HepG2 (cell line): ENCODE results near the gene MRPS2. TPM values are rescaled to one million over a fixed set of nuclear protein-coding genes. Genes with fewer than 3 reads are reported as not detected.
A peak's percentile ranks its signal among the peaks of the same experiment; 100 is the strongest.

ENCODE experiments used
- ARID2 ChIP-seq: sonication (generic); formaldehyde crosslinking; IDR thresholded peaks from 2 replicates; pipeline ENCODE4 v1.8.1; 2022; ENCODE audit warnings: mild to moderate bottlenecking, missing genetic modification reagents, borderline replicate concordance
- FOXM1 ChIP-seq: sonication (generic); formaldehyde crosslinking; IDR thresholded peaks from 2 replicates; pipeline ENCODE4 v1.5.0; 2020; ENCODE audit warnings: missing genetic modification reagents
- RARA ChIP-seq: IDR thresholded peaks from 2 replicates; pipeline ENCODE4 v1.6.1; 2016; ENCODE audit warnings: missing genetic modification reagents, missing compliant biosample characterization
- SMAD3 ChIP-seq: sonication (generic); formaldehyde crosslinking; IDR thresholded peaks from 2 replicates; pipeline ENCODE4 v1.4.0; 2020; ENCODE audit warnings: missing genetic modification reagents
- ZNF274 ChIP-seq: sonication (generic); formaldehyde crosslinking; IDR thresholded peaks from 2 replicates; pipeline ENCODE4 v1.5.1; 2020; ENCODE audit warnings: mild to moderate bottlenecking, missing genetic modification reagents
- ZNF564 ChIP-seq: sonication (generic); formaldehyde crosslinking; IDR thresholded peaks from 2 replicates; pipeline ENCODE4 v1.8.1; 2023; ENCODE audit warnings: mild to moderate bottlenecking, missing genetic modification reagents
- ZNF598 ChIP-seq: sonication (generic); formaldehyde crosslinking; IDR thresholded peaks from 2 replicates; pipeline ENCODE4 v1.5.1; 2020; ENCODE audit warnings: mild to moderate bottlenecking, missing genetic modification reagents, borderline replicate concordance
- ZNF605 ChIP-seq: sonication (generic); formaldehyde crosslinking; IDR thresholded peaks from 2 replicates; pipeline ENCODE4 v1.8.0; 2022; ENCODE audit warnings: mild to moderate bottlenecking, missing genetic modification reagents
- polyA plus RNA-seq, 8 experiments: library from polyadenylated mRNA; depleted of rRNA in 3 of 8; stranded (reverse) in 7 of 8; unstranded in 1 of 8; fragments of >200 nt; fragmentation: Illumina TruSeq in 4 of 8; extraction: Trizol in 4 of 8; gene quantifications; 2 replicates each; pipeline versions ENCODE4 v1.2.1 to v1.2.3, GENCODE V29; 2011 to 2016; ENCODE audit warnings: low read depth in 4 of 8, missing spikeins in 1 of 8, mixed read lengths in 1 of 8; ENCODE audit not compliant: insufficient read depth in 1 of 8
- total RNA-seq, 5 experiments: library from RNA; depleted of rRNA; stranded (reverse); fragments of >200 nt; fragmentation: Illumina TruSeq; extraction: Trizol; gene quantifications; 2 replicates each; pipeline ENCODE4 v1.2.3, GENCODE V29; 2016; ENCODE audit warnings: low read depth in 1 of 5
- TF ChIP-seq, protein P1 (sequence below): sonication (generic); formaldehyde crosslinking; IDR thresholded peaks from 2 replicates; pipeline ENCODE4 v1.5.0; 2020; ENCODE audit warnings: missing genetic modification reagents, mild to moderate bottlenecking, borderline replicate concordance
- TF ChIP-seq, protein P2 (sequence below): sonication (generic); formaldehyde crosslinking; IDR thresholded peaks from 2 replicates; pipeline ENCODE4 v1.5.0; 2020; ENCODE audit warnings: mild to moderate bottlenecking, missing genetic modification reagents, borderline replicate concordance
- TF ChIP-seq, protein P3 (sequence below): sonication (generic); formaldehyde crosslinking; IDR thresholded peaks from 2 replicates; pipeline ENCODE4 v1.4.0; 2020; ENCODE audit warnings: missing genetic modification reagents, borderline replicate concordance

Gene MRPS2
- total and polyA plus RNA-seq, 2 of the 13 experiments (the other 11 are each of a cell fraction or from before 2014, with no cell fraction given) = 44.4 to 86.7 TPM

DNA sequence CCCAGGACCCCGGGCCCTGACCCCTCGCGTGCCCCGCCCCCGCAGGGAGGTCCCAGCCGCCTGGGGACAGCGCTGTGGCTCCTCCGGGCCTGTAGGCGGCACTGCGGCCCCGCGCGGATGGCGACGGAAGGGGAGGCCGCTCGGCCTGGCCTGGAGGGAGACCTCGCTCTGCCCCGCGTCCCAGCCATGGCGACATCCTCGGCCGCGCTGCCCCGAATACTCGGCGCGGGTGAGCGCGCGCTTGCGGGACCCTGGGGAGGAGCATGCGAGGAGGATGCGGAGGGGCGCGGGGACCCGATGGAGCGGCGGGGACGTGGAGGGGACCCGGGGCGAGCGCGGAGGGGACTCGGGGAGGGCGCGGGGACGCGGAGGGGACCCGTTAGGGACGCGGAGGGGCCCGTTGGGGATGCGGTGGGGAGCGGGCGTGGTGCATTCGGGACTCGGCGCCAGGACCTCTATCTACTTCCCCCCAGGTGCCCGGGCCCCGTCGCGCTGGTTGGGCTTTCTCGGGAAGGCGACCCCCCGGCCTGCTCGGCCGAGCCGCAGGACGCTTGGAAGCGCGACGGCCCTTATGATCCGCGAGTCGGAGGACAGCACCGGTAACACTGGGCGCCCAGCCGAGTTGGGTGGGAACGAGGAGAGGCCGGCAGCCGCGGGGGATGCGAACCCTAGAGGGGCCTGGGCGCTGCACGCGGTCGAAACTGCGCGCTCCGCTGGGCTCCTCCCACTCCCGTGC lies at the start of gene MRPS2 (continued):
- TF ChIP-seq ZNF598 (CRISPR knock-in tag) (no peak), RARA (CRISPR knock-in tag) (peak; percentile 64), ARID2 (peak; percentile 82; the same call in 1 of the 2 replicates), ZNF564 (CRISPR knock-in tag) (peak; percentile 65; the same call in 1 of the 2 replicates), SMAD3 (CRISPR knock-in tag) (0 out of 2 replicates have a peak, but pooled peaks have one; percentile 46), ZNF605 (CRISPR knock-in tag) (no peak; the same call in 1 of the 2 replicates), ZNF274 (CRISPR knock-in tag) (peak; percentile 68), FOXM1 (CRISPR knock-in tag) (0 out of 2 replicates have a peak, but pooled peaks have one; percentile 5)
- TF ChIP-seq, protein P1, sequence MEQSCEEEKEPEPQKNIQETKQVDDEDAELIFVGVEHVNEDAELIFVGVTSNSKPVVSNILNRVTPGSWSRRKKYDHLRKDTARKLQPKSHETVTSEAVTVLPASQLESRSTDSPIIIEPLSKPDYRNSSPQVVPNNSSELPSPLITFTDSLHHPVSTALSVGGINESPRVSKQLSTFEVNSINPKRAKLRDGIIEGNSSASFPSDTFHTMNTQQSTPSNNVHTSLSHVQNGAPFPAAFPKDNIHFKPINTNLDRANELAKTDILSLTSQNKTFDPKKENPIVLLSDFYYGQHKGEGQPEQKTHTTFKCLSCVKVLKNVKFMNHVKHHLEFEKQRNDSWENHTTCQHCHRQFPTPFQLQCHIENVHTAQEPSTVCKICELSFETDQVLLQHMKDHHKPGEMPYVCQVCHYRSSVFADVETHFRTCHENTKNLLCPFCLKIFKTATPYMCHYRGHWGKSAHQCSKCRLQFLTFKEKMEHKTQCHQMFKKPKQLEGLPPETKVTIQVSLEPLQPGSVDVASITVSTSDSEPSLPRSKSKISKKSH (CRISPR knock-in tag) = peak; percentile 84
- TF ChIP-seq, protein P2, sequence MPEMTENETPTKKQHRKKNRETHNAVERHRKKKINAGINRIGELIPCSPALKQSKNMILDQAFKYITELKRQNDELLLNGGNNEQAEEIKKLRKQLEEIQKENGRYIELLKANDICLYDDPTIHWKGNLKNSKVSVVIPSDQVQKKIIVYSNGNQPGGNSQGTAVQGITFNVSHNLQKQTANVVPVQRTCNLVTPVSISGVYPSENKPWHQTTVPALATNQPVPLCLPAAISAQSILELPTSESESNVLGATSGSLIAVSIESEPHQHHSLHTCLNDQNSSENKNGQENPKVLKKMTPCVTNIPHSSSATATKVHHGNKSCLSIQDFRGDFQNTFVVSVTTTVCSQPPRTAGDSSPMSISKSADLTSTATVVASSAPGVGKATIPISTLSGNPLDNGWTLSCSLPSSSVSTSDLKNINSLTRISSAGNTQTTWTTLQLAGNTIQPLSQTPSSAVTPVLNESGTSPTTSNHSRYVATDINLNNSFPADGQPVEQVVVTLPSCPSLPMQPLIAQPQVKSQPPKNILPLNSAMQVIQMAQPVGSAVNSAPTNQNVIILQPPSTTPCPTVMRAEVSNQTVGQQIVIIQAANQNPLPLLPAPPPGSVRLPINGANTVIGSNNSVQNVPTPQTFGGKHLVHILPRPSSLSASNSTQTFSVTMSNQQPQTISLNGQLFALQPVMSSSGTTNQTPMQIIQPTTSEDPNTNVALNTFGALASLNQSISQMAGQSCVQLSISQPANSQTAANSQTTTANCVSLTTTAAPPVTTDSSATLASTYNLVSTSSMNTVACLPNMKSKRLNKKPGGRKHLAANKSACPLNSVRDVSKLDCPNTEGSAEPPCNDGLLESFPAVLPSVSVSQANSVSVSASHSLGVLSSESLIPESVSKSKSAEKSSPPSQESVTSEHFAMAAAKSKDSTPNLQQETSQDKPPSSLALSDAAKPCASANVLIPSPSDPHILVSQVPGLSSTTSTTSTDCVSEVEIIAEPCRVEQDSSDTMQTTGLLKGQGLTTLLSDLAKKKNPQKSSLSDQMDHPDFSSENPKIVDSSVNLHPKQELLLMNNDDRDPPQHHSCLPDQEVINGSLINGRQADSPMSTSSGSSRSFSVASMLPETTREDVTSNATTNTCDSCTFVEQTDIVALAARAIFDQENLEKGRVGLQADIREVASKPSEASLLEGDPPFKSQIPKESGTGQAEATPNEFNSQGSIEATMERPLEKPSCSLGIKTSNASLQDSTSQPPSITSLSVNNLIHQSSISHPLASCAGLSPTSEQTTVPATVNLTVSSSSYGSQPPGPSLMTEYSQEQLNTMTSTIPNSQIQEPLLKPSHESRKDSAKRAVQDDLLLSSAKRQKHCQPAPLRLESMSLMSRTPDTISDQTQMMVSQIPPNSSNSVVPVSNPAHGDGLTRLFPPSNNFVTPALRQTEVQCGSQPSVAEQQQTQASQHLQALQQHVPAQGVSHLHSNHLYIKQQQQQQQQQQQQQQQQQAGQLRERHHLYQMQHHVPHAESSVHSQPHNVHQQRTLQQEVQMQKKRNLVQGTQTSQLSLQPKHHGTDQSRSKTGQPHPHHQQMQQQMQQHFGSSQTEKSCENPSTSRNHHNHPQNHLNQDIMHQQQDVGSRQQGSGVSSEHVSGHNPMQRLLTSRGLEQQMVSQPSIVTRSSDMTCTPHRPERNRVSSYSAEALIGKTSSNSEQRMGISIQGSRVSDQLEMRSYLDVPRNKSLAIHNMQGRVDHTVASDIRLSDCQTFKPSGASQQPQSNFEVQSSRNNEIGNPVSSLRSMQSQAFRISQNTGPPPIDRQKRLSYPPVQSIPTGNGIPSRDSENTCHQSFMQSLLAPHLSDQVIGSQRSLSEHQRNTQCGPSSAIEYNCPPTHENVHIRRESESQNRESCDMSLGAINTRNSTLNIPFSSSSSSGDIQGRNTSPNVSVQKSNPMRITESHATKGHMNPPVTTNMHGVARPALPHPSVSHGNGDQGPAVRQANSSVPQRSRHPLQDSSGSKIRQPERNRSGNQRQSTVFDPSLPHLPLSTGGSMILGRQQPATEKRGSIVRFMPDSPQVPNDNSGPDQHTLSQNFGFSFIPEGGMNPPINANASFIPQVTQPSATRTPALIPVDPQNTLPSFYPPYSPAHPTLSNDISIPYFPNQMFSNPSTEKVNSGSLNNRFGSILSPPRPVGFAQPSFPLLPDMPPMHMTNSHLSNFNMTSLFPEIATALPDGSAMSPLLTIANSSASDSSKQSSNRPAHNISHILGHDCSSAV (CRISPR knock-in tag) = no peak
- TF ChIP-seq, protein P3, sequence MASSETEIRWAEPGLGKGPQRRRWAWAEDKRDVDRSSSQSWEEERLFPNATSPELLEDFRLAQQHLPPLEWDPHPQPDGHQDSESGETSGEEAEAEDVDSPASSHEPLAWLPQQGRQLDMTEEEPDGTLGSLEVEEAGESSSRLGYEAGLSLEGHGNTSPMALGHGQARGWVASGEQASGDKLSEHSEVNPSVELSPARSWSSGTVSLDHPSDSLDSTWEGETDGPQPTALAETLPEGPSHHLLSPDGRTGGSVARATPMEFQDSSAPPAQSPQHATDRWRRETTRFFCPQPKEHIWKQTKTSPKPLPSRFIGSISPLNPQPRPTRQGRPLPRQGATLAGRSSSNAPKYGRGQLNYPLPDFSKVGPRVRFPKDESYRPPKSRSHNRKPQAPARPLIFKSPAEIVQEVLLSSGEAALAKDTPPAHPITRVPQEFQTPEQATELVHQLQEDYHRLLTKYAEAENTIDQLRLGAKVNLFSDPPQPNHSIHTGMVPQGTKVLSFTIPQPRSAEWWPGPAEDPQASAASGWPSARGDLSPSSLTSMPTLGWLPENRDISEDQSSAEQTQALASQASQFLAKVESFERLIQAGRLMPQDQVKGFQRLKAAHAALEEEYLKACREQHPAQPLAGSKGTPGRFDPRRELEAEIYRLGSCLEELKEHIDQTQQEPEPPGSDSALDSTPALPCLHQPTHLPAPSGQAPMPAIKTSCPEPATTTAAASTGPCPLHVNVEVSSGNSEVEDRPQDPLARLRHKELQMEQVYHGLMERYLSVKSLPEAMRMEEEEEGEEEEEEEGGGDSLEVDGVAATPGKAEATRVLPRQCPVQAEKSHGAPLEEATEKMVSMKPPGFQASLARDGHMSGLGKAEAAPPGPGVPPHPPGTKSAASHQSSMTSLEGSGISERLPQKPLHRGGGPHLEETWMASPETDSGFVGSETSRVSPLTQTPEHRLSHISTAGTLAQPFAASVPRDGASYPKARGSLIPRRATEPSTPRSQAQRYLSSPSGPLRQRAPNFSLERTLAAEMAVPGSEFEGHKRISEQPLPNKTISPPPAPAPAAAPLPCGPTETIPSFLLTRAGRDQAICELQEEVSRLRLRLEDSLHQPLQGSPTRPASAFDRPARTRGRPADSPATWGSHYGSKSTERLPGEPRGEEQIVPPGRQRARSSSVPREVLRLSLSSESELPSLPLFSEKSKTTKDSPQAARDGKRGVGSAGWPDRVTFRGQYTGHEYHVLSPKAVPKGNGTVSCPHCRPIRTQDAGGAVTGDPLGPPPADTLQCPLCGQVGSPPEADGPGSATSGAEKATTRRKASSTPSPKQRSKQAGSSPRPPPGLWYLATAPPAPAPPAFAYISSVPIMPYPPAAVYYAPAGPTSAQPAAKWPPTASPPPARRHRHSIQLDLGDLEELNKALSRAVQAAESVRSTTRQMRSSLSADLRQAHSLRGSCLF (CRISPR knock-in tag) = no peak
